Activated CD8-positive, alpha-beta memory T cell treated with anti-CD3 and anti-CD28 coated beads, Interleukin-2, amount 50 U/mL, for 48 hours (primary cell): ENCODE results near the gene CD226.
"Not testable (repeated sequence)": the region's sequence is repeated elsewhere in the genome, so short reads cannot be mapped to it uniquely, and the experiment has no call there.

ENCODE experiments used
- DNase-seq: peaks from one replicate; pipeline ENCODE4 v3.0.0-alpha.2; 2020

The CD226 gene

DNA sequence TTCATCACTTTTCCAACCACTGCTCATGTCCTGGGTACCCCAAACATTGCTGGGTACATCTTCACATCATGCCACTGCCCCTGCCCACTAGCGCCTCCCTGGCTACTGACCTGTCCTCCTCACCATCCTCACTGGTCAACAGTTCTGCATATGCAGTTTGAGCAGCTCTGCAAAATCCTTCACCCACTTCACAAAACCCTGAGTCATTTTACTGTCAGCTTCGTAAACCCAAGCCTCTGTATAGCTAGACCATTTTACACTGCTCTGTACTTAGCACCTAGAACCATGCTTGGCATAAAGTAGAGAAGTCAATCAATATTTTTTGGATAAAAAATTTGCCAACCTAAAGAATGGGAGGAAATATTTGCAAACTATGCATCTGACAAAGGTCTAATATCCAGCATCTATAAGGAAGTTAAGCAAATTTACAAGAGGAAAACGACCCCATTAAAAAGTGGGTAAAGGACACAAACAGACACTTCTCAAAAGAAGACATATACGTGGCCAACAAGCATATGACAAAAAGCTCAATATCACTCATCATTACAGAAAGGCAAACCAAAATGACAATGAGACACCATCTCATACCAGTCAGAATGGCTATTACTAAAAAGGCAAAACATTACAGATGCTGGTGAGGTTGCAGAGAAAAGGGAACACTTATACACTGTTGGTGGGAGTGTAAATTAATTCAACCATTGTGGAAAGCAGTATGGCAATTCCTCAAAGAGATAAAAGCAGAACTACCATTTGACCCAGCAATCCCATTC is 48.3 kb downstream of the CD226 start:
- DNase-seq: not testable (repeated sequence)

DNA sequence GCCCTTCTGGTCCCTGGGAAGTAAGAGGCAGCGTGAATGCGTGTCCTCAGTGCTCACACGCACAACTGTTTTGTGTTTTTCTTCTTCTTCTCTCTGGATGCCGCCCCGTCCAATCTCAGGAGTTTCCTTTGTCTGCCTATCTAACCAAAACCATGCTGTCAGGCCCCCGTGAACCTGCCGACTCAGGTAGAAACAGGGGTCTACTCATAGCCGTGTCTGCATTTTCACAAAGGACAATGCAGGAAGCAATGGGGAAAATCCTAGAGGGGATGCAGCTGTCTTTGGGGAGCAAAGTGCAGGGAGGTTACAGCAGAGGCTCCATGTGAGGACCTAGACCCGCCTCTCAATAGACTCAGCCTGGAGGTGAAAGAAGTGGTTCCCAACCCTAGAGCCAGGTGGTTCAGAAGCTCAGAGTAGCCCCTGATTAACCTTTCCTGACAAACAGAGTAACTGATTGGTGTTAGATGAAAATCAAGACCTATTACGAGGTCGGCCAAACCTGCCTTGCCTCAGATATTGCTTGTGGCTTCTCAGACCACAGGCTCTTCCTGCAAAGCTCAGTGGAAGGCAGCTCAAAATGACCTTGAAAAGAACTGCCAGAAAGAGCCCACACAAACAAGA is 49.3 kb downstream of the CD226 start:
- peak; percentile 66 for DNase-seq

DNA sequence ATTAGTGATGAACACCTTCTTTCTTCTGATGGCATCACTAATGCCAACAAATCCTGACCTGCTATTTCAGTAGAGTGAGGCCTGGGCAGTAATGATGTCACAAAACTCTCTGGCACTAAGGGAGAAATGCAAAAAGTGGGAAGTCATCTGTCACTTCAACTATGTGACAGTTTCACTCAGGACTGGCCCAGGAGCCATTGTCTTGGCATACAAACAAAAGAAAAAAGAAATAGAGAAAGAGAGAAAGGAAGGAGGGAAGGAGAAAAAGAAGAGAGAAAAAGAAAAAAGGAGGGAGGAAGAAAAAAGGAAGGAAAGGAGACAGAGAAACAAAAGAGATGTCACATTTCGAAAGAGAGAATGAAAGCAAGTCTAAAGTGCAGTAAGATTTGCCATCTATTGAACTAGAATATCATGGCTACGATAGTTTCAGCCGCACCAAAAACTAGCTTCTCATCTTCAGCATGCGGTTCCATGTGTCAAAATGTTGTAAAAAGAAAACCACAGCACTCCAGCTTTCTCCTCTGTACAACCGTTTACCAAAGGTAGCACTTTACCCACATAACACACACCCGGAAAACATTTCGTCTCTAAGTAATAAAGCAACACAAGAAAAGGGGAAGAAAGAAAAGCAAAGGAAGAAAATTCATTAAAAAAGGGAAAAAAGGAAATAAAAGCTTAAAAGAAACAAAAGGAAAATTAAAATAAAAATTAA is 50.1 kb downstream of the CD226 start:
- DNase-seq: no peak

DNA sequence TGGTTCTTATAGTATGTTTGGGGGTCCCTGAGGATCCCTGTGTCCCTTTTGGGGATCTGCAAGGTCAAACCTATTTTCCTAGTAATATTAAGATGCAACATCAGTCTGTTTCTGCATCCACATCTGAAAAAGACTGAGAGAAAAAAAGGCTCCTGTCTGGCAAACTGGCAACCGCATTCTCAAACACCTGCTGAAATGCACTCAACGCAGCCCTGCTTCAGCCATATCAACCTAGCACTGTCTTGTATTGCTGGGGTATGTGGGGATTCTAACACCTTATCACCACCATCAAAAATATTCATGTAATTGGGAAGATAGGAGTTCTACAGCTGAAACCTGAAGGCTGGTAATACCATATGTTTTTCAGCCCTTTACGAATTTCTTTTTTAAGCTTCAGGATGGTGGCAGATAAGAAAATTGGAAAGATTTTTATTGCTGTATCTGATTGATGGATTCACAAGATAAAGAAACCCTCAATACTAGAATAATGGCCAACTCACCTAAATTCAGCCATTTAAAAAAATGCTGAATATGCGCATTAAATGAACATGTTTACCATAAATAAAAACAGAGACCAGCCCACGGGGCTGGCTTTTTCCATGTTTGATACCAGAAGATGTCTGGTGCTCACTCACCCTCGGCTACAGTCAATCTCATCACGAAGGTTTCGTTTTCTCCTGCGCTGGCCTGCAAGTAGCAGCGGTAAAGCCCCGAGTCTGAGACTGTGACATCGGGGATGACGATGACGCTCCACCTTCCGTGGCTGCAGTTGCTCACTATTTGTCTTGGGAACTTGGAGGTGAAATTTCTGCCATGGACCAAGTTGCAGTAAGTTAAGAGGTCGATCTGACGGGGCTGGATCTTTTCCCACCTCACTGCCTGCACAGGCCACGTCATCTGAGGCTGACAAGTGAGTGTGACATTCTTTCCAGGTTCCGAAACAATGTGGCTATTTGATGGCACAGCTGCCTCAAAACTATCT is 52.3 kb downstream of the CD226 start:
- no peak for DNase-seq

DNA sequence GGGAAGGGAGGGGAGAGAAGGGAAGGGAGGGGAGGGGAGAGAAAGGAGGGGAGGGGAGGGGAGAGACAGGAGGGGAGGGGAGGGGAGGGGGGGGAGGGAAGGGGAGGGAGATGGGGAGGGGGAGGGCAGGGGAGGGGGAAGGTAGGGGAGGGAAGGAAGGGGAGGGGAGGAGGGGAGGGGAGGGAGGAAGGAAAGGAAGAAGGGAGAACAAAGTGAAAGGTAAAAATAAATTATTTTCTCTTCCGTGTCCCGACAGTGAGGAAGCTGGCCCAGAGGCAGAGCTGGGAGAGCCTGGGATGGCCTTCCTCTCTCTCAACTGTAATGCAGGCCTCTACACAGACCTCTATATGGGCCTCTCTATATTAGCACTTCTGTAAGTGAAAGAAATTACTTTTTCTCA is 53.2 kb downstream of the CD226 start:
- no peak for DNase-seq

DNA sequence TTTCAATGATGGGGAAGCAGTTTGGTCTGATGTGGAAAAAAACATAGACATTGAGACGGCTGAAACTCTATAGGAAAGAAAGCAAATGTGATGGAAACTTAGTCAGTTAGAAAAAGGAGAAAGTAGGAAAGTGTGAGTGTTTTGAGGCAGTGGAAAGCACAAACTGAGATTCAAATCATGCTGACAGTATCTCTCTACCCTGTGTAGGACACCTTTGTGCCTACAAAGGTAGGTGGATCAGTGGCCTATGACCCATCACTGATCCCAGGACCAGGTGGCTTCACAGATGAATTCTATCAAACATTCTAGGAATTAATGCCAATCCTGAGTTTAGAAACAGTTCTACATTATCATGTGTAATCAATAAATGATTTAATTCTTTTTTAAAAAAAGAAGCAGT is 57.1 kb downstream of the CD226 start:
- DNase-seq: no peak

DNA sequence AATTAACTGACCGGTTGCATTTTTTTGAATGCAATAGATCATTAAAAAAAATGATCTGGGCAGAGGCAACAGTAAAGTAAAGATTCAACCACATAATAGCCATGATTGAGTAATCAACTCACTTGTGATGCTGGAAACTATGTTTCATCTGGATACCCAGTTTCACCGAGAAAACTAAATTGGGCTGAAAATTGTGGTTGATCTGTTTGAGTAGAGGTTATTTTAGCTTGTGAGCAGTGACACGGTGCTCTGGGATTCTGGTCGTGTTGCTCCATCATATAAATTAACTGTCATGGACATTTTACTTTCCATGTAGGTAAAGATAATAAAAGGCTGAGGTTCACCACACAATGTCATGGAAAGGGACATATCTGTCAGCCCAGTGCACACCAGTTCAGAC is 58.7 kb downstream of the CD226 start:
- DNase-seq: no peak

DNA sequence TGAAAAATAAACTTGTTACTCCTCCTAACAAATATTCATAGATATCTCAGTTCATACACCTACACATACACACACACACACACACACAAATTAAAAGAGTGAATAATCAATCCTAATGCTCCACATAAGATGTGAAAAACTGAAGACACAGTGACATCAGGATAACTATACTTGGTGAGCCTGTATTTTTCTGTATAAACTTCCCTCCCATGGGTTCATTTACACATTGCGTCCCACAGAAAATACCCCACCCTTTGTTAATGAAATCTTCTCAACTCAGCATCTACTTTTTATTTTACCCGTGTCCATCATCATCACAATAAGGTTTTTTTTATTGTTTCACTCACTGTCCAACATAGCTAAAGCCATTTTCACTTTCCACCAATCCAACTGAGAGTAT is 60.4 kb downstream of the CD226 start:
- no peak for DNase-seq

DNA sequence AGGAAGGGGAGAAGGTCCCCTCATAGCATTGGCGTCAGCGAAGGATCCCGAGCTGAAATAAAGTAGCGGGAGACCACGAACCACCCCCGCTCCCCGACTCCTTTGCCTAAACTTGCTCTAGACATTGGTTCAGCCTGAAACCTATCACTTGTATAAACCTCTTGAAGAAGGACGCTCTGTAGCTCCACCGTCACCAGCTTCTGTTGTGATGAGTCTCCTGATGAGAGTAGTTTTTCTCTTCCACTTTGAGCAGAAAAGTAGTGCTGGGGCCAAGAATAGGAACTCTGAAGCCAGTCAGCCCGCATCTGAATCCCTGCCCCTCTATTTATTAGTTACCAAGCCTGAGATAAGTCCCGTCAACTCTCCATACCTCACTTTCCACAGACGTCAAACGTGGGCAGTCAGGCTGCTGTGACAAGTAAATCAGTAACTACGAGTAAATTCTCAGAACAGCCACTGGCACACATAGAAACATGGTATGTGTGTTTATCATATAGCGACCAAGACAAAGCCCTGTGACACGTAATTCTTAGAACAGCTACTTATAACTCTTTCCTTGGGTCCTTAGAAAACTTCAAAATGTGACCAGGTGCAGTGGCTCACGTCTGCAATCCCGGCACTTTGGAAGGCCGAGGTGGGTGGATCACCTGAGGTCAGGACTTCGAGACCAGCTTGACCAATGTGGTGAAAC is 61.7 kb downstream of the CD226 start:
- DNase-seq: peak; percentile 71

DNA sequence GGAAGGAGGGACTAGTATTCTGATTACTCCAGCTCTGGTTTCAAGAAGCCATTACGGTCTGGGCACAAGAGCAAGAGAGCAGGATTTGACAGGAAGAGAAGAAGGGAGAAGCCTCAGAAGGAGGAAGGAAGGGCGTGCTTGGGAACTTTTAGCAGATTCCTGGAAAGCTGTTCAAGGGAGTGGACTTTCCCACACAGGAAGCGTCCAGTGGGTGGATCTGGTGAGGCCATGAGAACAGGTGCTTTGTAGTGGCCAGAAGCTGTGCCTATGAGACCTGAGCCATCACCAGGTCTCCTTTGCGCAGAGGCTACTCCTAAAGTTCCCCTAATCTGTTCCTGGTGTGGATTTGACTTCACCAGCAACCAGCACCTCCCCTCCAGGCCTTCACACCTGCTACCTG is 62.3 kb downstream of the CD226 start:
- DNase-seq: no peak

DNA sequence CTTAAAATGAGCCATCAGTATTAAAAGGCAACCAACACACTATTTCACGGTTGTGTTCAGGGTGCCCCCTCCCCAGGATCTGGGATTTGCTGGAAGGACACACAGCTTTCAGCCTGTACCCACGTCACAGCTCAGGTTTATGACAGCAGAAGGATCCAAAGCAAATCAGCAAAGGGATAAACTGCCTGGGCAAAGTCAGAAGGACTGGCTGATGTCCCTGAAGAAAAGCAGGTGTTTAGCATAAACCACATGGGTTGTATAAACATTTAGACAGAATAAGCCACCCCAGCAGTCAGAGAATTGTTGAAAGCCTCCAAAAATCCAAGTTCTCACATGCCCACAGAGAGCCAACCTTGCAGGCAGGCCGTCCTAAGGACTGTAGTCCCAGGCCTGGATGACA is 63.9 kb downstream of the CD226 start:
- no peak for DNase-seq

DNA sequence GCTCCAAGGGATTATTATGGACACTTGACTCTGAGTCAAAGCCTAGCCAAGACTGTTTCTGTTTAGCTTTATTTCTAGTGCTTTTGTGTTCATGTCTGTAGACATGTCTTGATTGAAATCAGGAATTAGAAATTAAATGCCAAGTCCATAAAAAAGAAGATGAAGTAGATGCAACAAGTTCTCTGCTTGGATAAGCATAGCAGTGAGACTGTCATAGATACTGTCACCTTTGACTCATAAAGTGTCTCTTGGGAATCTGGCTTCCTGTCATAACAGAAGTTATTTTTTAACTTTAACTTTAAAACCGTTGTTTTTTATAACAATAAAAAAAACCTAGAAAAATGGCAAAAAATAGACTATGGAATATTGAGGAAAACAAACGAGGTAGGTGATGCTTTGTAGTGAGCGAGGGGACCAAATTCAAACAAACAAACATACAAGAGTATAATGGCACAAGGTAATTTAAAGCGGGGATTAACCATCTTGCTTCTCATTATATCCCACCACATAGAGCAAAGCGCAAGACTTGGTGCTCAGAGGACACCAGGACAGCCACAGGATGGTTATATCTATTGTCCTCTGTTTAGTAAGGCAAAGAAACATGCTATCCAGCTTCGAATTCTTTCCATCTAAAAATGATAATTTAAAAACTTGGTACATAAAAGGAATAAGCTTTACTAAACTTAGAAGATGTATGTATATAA is 64.6 kb downstream of the CD226 start:
- no peak for DNase-seq

DNA sequence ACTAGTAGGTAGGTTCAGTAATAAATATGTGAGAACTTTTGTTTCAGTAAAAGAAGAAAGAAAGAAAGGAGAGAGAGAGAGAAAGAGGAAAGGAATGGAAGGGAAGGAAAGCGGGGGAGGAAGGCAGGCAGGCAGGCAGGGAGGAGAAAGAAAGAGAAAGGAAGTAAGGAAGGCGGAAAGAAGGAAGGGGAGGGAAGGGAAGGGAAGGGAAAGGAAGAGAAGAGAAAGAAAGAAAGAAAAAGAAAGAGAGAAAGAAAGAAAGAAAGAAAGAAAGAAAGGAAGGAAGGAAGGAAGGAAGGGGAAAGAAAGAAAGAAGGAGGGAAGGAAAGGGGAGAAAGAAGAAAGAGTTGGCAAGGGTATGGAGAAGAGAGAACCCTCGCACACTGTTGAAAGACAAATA is 67.6 kb downstream of the CD226 start:
- no peak for DNase-seq

DNA sequence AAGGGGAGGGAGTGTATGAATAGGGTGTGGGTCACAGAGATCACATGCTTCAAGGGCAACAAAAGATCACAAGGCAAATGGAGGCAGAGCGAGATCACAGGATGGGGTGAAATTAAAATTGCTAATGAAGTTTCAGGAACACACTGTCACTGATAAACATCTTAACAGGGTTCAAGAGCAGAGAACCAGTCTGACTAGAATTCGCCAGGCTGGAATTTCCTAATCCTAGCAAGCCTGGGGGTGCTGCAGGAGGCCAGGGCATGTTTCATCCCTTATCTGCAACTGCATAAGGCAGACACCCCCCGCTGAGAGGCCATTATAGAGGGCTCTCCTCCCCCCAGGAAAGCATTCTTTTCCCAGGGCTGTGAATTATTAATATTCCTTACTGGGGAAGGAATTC is 68.6 kb downstream of the CD226 start:
- DNase-seq: not testable (repeated sequence)

DNA sequence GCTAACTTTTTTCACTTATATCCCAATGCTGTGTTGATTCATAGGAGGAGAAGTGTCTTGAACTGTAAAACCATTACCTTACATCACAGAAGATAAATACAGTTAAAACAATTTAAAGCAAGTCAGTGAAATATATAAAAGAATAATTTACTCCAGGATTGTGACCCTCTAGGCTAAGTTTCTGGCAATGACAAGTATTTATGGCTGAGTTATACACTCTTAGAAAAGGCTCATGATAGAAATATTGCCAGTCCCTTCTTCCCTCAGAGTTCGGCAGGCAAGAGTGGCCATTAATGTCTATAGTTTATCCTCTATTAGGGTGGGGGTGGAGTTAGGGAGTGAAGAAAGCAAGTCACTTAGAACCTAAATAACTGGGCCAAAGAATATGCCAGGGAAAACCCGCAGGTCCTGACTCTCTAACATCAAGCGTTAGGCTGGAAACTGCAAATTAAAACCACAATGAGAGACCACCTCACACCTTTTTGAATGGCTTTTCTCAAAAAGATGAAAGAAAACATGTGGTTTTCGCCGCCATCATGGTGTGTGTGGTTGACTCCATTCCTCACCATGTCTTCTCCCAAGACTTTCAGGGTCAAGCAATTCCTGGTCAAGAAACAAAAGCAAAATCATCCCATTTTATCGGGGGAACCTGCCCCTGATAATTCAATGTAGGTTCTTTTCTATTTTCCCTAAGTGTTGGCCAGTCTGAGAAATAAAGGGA is 69.3 kb downstream of the CD226 start:
- no peak for DNase-seq

DNA sequence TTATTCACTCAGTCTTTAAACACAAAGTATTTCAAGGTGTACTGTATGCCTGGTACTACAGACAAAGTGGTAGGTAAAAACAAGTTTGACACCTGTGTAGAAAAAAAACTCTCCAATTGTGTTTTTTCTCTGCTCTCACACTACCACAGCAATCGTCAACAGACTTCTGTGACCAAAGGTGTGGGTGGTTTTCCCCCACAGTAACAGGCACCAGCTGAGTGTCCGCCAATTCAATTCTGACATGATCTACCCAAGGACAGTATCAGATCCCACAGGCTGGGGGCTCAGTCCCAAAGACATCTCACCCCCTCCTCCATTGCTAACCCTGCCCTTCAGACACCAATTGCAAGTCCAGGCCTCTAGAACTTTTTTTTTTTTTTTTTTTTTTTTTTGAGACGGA is 71.2 kb downstream of the CD226 start:
- DNase-seq: no peak

DNA sequence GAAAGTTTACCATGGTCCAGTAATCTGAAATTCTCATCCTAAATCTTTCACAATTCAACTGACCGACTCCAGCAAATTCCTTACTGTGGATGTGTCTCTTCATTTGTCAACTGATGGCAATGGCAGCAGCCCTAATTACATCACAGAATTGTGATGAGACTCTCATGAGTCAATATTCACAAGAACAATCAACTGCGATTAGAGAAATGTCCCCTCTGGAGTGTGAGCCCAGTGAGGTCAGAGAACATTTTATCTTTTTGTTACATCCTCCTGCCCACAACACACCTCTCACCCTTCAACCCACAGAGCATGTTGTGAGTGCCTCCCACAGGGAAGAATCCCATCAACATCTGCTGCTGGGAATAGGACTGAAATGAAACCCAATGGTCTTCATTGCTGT is 73.6 kb downstream of the CD226 start:
- DNase-seq: no peak

DNA sequence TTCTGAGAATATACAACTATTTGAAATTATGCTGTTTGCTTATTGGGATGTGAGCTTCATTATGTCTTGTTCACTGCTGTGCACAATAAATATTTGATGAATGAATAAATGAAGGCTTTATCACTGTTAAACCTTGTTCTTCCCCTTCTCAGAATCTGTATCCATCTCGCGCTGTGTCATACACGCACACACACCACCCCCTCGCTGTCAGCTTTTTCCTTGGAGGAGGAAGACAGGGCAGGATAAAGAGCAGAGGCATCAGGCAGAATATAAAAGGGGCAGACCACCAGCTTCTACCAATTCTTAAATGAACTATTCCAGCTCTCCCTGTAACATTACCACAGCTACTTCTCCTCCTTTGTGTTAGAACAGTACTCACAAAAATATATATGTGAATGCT is 75.0 kb downstream of the CD226 start:
- no peak for DNase-seq

DNA sequence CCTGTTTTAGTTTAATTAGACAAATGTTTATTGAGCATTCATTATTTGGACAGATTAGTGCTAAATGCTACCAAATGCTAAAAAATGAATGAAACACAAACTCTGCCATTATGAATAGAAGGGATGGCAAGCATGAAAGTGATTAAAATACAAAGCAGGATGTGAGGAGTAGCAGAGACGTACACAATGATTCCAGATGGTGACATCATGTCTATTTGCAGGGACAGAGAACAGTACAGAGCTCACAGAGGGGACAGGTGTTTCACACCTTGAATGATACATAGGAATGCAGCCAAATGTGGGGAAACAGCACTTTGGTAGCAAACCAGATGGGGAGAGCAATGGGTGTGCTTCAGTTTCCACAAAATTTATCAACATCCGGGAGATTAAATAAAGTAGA is 76.3 kb downstream of the CD226 start:
- no peak for DNase-seq

DNA sequence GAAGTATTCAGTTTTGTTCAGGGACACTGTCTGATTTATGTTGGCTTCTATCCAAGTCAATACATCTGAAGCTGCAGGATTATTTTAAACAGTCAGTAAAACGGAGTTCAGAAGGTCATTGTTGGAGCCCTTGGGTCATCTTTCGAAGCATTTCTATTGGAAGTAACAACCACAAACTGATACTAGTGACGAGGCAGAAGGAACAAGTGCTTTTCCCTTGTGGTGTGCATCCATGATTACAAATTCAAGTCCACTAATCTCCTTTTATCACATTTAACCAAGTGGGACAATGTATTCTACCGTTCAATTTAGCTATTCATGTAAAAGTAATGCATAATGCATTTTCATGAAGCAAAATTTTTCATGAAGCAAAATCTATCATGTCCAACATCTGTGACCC is 76.9 kb downstream of the CD226 start:
- DNase-seq: no peak

DNA sequence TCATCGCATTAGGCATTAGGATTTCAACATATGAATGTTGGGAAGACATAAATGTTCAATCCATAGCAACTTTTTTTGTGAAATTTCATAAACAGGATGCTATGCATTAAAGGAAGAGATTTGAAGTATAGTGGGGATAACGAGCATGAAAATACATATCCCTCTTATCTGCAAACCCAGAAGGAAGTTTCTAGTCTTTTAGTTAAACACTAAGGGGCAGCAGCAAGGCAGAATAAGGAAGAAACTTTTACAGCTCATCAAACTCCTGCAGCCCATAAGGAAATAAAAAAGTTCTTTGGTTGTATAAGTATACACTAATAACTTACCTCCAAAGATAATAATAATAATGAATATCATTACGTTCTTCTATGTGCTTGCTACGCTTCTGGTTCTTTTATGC is 81.5 kb downstream of the CD226 start:
- DNase-seq: no peak
